ENCODE data around the gene PC. TPM values are rescaled to one million over a fixed set of nuclear protein-coding genes. Genes with fewer than 3 reads are reported as not detected.

Gene PC
- total RNA-seq, 1 experiment from 2014 or later: 22.5 TPM

DNA sequence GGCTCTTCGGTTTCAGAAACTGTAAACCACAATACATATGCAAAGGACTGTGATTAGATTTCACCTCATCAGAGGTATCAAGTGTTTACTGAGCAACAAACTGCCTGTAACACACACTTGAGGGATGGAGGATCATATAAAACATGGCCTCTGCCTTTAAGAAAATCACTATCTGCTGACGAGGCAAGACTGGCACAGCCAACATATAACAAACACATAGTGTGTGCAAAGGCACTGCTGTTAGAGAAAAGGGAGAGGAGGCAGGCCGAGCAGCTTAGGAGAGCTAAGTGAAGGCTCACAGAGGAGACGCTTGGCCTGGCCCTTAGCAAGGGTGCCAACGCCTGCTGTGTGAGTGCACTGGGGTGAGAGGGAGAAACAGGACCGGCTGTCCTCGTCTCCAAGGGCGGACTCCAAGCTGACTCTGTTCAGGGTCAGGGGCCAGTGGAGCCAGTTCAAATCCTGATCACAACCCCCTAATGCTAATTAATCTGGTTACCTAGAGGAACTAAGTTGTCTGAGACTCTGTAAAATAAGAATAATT is 53.1 kb downstream of the PC start:
- H3K36me3 Mint-ChIP-seq (ENCODE audit: insufficient read depth, unreplicated experiment): no peaks in the 10 kb centered on the region
- H3K27me3 Mint-ChIP-seq (ENCODE audit: insufficient read depth, unreplicated experiment): no peaks in the 10 kb centered on the region
- Histone ChIP-seq H3K4me3 (ENCODE audit: low read depth, low read length) (no peak overlapping the region), H3K27me3 (replicated peaks; ENCODE audit: control insufficient read depth, insufficient read depth, low read length) (no peaks in the 10 kb centered on the region), H3K4me1 (peaks cover 13% of the 10 kb centered on the region), H3K9me3 (no peaks in the 10 kb centered on the region), H3K36me3 (ENCODE audit: control insufficient read depth, insufficient read depth, low read length) (no peaks in the 10 kb centered on the region)
- H3K9me3 Mint-ChIP-seq (ENCODE audit: unreplicated experiment): no peaks in the 10 kb centered on the region
- CTCF ChIA-PET: no interaction called here
- TF ChIP-seq, protein P1, sequence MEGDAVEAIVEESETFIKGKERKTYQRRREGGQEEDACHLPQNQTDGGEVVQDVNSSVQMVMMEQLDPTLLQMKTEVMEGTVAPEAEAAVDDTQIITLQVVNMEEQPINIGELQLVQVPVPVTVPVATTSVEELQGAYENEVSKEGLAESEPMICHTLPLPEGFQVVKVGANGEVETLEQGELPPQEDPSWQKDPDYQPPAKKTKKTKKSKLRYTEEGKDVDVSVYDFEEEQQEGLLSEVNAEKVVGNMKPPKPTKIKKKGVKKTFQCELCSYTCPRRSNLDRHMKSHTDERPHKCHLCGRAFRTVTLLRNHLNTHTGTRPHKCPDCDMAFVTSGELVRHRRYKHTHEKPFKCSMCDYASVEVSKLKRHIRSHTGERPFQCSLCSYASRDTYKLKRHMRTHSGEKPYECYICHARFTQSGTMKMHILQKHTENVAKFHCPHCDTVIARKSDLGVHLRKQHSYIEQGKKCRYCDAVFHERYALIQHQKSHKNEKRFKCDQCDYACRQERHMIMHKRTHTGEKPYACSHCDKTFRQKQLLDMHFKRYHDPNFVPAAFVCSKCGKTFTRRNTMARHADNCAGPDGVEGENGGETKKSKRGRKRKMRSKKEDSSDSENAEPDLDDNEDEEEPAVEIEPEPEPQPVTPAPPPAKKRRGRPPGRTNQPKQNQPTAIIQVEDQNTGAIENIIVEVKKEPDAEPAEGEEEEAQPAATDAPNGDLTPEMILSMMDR (IDR thresholded peaks at IDR 0.05; ENCODE audit: insufficient read depth in 1 of 2, low read depth in 1 of 2, low read length in 1 of 2, severe bottlenecking in 1 of 2, unreplicated experiment in 1 of 2): no peak
- peak overlapping the region; percentile 38 for H3K27ac Mint-ChIP-seq (ENCODE audit: unreplicated experiment)
- H3K4me1 Mint-ChIP-seq (ENCODE audit: low read depth, unreplicated experiment): peaks cover 7% of the 10 kb centered on the region
- intact Hi-C loops (cut with micrococcal nuclease; ENCODE audit: unreplicated experiment): no loop called here
- no TSS peak for BruUV-seq (replicated peaks)
- H3K4me3 Mint-ChIP-seq (ENCODE audit: unreplicated experiment): no peak overlapping the region
- DNase-seq: no peak
- POLR2A ChIA-PET: no interaction called here

DNA sequence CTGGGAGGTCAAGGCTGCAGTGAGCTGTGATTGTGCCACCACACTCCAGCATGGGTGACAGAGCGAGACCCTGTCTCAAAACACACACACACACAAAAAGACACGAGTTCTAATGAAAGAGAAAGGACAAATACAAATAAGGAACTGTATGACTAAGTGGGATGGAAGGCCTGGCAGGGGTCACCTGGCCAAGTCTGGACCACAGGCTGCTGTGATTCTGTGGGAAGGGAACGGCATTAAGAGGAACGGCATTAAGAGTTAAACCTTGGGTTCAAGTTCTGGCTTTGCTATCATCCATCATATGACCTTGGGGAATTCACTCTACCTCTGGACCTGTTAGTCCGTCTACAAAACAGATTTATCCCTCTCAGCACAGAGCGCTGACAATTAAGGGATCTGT is 53.6 kb downstream of the PC start:
- Mint-ChIP-seq H3K36me3 (ENCODE audit: insufficient read depth, unreplicated experiment) (no peaks in the 10 kb centered on the region), H3K9me3 (ENCODE audit: unreplicated experiment) (no peaks in the 10 kb centered on the region), H3K4me1 (ENCODE audit: low read depth, unreplicated experiment) (peaks cover 7% of the 10 kb centered on the region), H3K4me3 (ENCODE audit: unreplicated experiment) (no peak overlapping the region), H3K27me3 (ENCODE audit: insufficient read depth, unreplicated experiment) (no peaks in the 10 kb centered on the region), H3K27ac (ENCODE audit: unreplicated experiment) (peak overlapping the region; percentile 38)
- Histone ChIP-seq H3K27me3 (replicated peaks; ENCODE audit: control insufficient read depth, insufficient read depth, low read length) (no peaks in the 10 kb centered on the region), H3K4me3 (ENCODE audit: low read depth, low read length) (no peak overlapping the region), H3K4me1 (peaks cover 13% of the 10 kb centered on the region), H3K36me3 (ENCODE audit: control insufficient read depth, insufficient read depth, low read length) (no peaks in the 10 kb centered on the region), H3K9me3 (no peaks in the 10 kb centered on the region)
- no TSS peak for BruUV-seq (replicated peaks)
- TF ChIP-seq, protein P1 (IDR thresholded peaks at IDR 0.05; ENCODE audit: insufficient read depth in 1 of 2, low read depth in 1 of 2, low read length in 1 of 2, severe bottlenecking in 1 of 2, unreplicated experiment in 1 of 2): no peak
- ChIA-PET CTCF (no interaction called here), POLR2A (interaction anchor here (0.7 kb wide), 1 partner anchor 40 kb away, joined by 8 read pairs; no protein-coding TSS in a partner anchor)
- intact Hi-C loops (cut with micrococcal nuclease; ENCODE audit: unreplicated experiment): no loop called here
- no peak for DNase-seq

DNA sequence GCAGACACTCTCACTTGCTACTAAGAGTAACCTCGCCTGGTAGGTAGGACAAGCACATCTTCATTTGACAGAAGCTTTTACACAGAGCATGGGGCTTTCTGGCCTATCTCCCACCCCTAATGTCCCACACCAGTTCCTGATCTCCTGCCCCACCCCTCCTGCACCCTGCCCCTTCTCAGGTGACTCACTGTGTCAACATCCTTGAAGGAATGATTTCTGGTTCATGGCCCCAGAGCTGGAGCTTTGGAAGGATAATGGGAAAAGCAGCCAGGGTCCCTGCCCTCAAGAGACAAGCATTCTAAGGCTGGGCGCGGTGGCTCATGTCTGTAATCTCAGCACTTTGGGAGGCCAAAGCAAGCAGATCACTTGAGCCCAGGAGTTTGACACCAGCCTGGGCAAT is 54.1 kb downstream of the PC start:
- H3K4me1 ChIP-seq: peaks cover 13% of the 10 kb centered on the region
- no peak overlapping the region for H3K4me3 ChIP-seq (ENCODE audit: low read depth, low read length)
- no peaks in the 10 kb centered on the region for H3K27me3 Mint-ChIP-seq (ENCODE audit: insufficient read depth, unreplicated experiment)
- POLR2A ChIA-PET: interaction anchor here (0.7 kb wide), 1 partner anchor 39 kb away, joined by 8 read pairs; no protein-coding TSS in a partner anchor
- H3K9me3 Mint-ChIP-seq (ENCODE audit: unreplicated experiment): no peaks in the 10 kb centered on the region
- peak overlapping the region; percentile 38 for H3K27ac Mint-ChIP-seq (ENCODE audit: unreplicated experiment)
- CTCF ChIA-PET: no interaction called here
- no peak overlapping the region for H3K4me3 Mint-ChIP-seq (ENCODE audit: unreplicated experiment)
- H3K36me3 Mint-ChIP-seq (ENCODE audit: insufficient read depth, unreplicated experiment): no peaks in the 10 kb centered on the region
- intact Hi-C loops (cut with micrococcal nuclease; ENCODE audit: unreplicated experiment): no loop called here
- peak; percentile 60 to 83 for DNase-seq
- TF ChIP-seq, protein P1 (IDR thresholded peaks at IDR 0.05; ENCODE audit: insufficient read depth in 1 of 2, low read depth in 1 of 2, low read length in 1 of 2, severe bottlenecking in 1 of 2, unreplicated experiment in 1 of 2): no peak
- H3K27me3 ChIP-seq (replicated peaks; ENCODE audit: control insufficient read depth, insufficient read depth, low read length): no peaks in the 10 kb centered on the region
- H3K36me3 ChIP-seq (ENCODE audit: control insufficient read depth, insufficient read depth, low read length): no peaks in the 10 kb centered on the region
- H3K4me1 Mint-ChIP-seq (ENCODE audit: low read depth, unreplicated experiment): peaks cover 7% of the 10 kb centered on the region
- no peaks in the 10 kb centered on the region for H3K9me3 ChIP-seq
- BruUV-seq (replicated peaks): no TSS peak

All from Caco-2 (cell line).